Stimulated activated CD4-positive, alpha-beta T cell treated with anti-CD3 and anti-CD28 coated beads, TNF-alpha, amount 100 ng/mL, for 24 hours (primary cell): Measurements from ENCODE around the gene TNFRSF21.
"Not testable (repeated sequence)": the region's sequence is repeated elsewhere in the genome, so short reads cannot be mapped to it uniquely, and the experiment has no call there.

Source experiments
- DNase-seq, 3 experiments: peaks; one replicate each; pipeline ENCODE4 v3.0.0-alpha.2; 2020; ENCODE audit warnings: low read depth in 3 of 3

Gene TNFRSF21

DNA sequence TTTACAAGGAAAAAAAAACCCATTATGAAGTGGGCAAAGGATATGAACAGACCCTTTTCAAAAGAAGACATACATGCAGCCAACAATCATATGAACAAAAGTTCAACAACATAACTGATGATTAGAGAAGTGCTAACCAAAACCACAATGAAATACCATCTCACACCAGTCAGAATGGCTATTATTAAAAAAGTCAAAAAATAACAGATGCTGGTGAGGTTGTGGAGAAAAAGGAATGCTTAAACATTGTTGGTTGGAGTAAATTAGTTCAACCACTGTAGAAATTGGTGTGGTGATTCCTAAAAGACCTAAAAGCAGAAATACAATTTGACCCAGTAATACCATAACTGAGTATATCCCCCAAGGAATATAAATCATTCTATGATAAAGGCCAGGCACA is 86.5 kb downstream of the TNFRSF21 start:
- not testable (repeated sequence) for DNase-seq

DNA sequence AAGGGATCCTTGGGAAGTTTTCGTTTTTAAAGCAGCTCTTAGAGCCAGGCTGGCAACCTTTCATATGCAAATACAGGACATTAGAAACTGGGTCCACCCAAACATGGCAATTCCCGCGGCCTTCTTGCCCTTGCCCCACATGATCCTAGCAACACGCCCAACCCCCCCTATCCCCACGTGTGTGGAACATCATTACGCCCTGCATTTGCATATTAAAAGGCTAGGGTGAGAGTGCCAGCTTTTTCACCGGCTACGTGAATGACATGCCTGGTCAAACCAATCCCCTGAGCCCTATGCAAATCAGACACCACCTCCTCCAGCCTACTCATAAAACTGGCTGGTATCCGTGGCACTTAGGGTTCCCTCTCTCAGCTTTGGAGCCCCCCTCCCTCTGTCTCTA is 88.1 kb downstream of the TNFRSF21 start:
- no peak for DNase-seq

DNA sequence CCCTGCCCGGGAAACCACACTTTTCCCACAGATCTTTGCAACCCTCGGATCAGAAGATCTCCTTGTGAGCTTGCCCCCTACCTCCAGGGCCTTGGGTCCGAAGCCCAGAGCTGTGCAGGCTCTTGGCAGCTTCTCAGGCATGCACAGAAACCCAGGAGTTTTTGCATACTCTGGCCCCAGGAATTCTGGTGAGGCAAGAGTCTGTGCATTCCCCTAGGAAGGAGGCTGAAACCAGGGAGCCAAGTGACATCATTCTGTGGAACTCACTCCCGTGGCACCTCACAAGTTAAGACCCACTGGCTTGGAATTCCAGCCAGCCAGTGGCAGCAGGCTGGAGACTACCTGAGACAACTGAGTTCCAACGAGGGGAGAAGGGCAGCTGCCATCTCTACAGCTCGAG is 100.1 kb downstream of the TNFRSF21 start:
- DNase-seq: no peak

DNA sequence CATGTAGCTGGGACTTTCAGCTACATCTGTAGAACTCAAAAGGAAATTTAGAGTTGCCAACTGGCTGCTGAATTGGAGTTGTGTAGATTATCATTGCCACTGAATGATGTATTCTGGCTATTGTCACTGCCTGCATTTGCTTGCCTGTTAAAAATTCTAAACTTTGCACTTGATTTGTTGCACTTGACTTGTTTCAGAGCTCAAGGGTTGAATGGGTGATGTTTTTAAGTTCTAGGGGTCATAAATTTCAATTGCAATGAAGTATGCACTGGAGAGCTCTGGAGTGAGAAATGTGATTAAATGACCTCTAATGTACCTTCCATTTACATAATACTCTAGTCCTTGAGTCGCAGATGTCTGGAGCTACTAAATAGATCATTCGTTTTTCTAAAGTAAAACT is 102.4 kb downstream of the TNFRSF21 start:
- DNase-seq: no peak

DNA sequence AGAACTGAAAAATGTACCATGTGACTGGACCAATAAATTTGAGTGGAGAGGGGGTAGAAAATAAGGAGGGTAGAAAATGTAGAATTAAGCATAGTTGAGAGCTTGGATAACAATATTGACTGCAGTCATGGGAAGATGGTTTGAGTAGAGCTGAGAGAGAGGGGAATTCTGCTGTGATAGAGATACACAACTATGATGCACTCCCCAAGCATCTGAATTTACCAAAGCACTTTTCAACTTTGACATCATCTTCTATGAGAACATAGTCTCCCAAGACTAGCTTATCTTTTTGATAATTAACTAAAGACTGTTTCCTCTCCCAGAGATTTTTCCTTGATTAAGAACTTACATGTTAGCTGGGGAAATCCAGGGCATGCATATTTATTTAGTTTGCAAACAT is 103.1 kb downstream of the TNFRSF21 start:
- DNase-seq: no peak

DNA sequence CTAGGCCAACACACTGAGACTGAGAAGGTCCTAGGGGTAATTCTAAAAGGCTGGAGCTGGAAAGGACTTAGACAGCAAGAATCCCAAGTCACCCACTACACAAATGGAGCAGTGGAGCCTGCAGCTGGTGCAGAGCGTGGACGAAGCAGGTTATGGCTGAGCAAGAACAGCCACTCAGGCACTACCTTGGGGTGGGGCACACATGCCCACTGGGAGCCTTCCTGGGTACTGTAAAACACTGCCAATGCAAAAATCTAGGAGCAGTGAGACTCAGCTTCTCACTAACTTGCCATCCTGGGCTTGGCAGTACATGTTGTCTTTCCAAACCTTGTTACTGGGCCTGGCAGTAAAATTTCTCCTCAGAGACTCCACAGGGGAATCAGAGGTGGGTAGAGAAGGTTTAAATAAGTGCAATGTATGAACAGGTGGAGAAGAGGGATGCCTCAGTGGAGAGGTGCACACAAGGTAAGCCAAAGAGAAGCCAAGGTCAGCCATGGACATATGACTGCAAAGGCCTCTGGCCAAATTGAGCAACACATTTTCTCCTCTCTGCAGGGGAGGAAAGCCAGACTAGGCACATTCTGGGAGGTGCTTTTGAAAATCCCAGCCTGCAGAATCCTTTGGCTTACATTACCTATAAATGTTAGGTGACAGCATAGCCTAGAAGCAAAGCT is 105.6 kb downstream of the TNFRSF21 start:
- no peak for DNase-seq

DNA sequence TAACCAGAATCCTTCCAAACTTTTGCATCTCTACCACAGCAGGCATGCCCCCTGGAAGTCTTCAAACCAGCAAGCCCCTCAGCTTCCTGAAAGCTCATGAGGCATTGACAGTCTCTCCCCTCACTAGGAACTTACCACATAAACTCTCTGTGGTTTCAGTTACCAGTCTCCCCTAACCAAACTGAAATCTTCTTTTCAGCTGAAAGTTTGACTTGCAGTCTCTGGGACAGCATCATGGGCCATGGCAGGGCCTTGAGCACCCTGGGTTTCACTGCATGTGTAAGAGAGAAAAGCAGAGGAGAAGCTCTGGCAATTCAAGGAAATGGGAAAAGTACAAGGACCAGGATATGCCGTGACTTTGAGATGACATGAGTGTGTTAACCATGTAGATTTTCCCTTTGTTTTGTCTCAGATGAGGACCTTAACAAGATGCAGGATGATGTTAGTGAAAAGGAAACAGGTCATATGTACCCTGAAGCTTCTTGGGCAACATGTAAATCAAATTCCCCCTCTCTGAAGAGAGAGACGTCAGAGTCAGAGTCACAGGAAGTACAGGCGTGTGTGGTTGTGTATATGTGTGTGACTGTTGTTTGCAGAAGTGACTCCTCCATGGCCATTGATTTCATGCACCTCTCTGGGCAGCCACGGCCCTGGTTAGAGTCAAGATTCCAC is 106.3 kb downstream of the TNFRSF21 start:
- DNase-seq: no peak

DNA sequence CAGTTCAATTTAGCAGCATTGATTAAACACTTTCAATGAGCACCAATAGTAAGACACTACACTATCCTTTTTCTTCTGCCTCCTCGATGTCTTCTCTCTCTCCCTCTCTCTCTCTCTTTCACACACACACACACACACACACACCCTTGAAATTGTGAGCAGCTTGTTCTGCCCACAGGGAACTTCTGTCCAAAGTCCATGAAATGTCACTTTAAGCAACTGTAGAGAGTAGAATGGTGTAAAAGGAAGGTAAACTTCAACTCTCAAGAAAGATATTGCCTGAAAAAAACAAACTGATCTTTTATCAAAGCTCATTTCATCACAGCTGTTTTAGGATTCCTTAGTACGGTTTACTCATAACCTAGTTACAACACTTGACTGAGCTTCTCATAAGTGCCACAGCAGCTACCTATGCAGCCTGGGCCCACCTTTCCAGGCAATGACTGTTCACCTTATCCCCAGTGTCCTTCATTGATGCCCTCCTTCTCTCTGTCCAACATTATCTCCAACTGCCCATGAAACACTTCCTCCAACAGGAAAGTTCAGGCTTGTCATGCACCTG is 107.0 kb downstream of the TNFRSF21 start:
- no peak for DNase-seq

DNA sequence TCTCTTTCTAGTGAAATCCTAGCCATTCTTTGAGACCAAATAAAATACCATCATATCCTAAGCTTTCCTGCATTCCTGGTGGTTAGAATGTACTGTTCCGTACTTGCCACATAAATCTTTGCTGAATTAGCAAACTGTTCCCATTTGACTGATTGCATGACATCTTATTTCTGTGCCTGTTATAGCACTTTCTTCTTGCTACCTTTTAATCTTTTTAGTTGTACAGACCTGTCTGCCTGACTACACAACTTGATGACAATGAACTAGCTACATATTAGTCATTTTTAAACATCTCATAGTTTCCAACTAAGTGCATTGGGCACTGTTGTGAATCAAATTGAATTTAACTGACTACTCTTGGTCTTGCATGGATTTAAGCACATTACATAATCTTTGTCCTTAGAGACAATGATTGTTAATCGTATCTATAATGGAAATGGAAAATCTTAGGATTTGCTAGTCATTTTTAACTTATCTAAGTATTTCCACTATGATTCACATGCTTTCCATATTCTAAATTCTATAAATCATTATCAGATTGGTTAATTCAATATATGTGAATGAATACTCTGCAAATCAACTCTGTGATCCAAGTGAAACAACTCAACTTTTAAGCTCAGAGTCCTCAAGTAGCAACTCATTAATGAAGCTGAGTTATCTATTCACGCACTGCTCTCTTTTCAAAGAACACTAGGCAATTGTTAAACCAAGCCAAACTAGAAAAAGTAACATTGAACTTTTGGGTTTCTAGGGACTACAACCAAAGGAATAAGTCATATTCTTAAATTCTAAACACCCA is 109.0 kb downstream of the TNFRSF21 start:
- no peak for DNase-seq

DNA sequence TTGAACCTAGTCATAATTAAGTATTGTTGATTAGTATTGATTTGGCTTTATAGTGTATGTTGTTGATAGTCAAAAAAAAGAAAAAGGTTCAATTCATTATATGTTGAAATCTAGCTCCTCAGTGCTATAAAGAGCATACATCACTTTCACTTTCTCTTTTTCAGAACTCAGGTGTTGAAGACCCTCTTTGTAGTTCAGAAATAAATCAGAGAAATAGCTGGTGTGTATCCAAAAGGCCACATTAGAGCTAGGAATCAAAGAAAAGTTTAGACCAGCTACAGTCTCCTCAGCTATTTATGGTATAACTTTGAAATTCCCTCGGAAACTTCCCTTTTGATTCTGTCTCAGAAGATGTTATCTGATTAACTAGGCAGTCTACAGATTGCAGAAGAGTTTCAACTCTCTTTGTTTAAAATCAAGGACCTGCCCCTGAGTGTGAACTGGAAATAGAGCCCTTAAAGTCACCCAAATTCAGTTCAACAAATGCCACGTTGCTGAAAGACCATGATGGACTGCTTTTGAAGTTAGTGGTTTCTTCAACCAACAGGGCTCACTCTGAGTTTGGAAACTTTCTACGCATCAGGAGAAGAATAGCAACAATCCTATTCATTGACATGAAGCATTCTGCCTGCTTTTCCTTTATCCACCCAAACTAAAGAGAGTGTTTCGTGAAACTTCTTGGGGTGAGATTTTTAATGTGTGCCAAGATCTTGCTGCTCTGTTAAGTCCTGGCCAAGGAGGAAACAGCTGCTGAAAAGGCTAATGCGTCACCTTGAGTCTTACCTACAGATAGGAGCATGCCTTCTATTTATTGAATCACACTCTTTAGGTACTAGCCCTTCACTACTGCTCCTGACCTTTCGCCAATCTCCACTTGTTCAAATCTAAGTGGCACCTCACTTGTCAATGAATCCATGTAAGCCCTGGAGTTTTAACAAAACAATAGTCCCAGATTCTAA is 111.7 kb downstream of the TNFRSF21 start:
- no peak for DNase-seq

DNA sequence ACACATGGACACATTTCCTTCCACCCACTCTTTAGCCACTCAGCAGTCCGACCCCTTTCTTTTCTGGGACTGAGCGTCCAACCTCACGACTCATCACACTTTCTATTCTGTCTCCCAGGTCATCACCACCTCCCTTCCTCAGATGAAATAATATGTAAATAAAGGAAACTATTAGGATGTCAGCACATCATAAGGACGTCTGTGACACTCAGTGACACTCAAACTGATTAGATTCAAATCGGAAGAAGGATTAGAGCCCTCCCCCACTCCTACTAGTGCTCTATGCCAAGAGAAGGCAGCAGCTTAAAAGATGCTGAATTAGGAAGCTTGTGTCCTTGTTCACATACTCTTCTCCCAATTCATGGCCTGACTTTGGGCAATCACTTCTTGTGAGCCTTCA is 113.6 kb downstream of the TNFRSF21 start:
- DNase-seq: no peak

DNA sequence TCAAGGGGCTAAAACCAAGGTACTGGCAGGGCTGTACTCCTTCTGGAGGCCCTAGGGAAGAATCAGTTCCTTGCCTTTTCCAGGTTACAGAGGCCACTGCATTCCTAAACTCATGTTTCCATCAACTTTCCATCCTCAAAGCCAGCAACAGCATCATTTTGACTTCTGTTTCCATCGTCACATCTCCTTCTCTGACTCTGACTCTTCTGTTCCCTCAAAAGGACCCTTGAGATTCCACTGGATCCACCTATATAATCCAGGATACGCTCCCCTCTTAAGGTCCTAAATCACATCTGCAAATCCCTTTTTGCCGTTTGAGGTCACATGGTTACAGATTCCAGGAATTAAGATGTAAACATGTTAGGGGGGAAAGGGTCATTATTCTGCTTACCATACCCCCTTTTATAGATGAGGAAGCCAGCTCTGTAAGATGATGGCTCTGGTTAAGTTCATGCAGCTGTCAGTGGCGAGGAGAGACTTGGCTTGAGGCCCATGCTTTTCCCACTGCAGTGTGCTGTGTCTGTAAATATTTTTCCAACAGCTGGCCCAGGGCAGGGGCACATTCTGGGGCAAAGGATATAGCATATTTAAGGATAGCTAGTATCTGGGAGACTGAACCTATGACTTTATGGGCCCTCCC is 114.6 kb downstream of the TNFRSF21 start:
- no peak for DNase-seq

DNA sequence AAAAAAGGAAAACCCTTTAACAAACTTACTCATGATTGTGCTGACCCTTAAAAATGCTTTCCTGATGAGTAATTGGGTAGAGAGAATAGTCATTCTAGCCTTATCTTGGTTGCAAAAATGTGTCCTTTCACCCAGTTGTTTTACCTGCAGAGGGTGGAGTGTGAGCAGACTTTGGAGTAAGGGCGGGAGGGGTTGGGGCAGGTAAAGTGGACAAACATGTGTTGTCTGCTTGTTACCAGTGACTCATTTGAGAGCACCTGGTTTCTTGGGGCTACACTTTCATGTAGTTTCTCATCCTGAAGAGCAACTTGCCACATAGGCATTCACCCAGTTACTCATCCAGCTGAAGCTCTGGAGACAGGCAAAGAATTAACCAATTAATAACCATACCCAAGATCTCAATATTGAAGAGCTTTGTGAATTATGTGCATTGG is 121.1 kb downstream of the TNFRSF21 start:
- DNase-seq: no peak

DNA sequence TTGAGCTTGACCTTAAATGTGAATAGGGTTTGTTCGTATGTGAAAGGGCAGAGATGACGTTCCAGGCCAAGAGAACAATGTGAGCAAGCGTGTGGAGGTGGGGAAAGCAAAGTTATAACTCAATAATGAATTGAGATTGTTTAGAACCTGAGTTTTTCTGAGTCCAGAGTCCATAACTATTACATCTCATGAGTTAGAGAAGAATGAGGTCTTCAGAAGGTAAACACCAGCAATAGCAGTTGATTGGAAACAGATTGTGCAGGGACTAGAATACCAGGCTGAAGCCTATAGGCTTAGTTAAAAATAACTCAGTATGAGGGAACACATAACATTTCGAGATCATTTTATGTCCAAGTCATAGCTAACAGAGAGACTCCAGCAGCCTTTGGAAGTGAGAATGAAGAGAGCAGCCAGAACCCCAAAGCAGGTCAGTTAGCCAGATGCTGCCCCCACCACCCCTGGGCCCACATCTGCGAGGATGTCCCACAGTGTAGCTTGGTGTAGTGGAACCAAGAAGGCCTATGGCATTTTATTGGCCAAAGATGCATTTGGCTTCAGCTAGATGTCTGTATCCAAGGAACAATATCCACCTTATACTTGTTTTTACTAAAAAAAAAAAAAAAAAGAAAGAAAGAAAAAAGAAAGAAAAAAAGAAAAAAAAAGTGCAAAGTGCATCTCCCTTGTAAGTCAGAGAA is 121.7 kb downstream of the TNFRSF21 start:
- no peak for DNase-seq

DNA sequence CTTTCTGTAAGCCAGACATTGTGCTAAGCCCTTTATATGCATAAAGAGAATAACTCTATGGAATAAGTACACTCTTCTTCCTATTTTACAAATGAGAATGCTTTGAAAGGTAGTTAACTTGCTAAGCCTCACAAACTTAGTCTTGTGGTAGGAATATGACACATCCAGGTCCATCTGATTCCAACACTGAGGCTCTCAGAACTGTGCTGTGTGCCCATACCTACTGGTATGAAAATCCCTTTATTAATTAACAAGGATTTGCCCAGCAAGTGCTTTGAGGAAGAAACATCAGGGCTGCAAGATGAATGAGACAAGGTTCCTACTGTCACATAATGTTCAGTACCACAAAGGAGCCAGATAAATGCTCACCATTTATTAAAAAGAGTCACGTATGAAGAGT is 122.6 kb downstream of the TNFRSF21 start:
- no peak for DNase-seq

DNA sequence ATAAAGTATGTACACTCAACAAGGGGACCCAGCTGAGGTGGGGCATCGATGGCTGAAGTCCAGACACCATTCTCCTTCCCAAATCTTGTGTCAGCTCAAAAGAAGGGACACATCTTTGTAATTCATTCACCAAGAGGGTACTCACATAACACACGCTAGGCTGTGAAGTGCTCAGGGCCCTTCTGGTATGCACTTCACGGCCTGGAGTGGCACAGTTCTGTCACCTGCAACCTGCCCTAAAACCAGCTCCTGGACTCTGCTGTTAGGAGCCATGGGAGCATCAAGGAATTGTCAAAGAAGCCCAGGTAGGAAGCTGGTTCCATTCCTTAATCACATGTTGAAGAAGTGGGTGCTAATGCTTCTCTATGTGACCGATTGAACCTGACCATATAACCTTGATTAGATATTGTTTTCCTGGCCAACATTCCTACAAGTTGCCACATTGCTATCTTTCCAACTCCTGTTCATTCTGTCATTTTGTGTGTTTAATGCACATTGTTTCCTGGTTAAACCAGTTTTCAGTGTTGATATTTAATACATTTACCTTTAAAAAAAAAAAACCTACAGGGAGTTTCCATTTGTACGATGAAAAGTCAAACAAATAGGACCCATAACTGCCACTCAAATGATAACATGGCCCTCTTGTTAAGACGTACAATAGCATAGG is 127.3 kb downstream of the TNFRSF21 start:
- DNase-seq: no peak

DNA sequence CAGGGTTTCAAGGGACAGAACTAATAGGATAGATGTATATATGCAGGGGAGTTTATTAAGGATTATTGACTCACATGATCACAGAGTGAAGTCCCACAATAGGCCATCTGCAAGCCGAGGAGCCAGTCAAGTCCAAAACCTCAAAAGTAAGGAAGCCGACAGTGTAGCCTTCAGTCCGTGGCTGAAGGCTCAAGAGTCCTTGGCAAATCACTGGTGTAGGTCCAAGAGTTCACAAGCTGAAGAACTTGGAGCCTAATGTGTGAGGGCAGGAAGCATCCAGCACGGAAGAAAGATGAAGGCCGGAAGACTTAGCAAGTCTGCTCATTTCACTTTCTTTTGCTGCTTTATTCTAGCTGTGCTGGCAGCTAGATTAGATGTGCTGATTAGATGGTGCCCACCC is 128.0 kb downstream of the TNFRSF21 start:
- no peak for DNase-seq
